A172 (cell line): ENCODE data around the gene SEC62. TPM values are rescaled to one million over a fixed set of nuclear protein-coding genes. Genes with fewer than 3 reads are reported as not detected.

Experiments
- total RNA-seq: library from RNA; depleted of rRNA; stranded (reverse); fragments of >200 nt; shearing (Covaris generic); gene quantifications from 2 replicates; pipeline ENCODE4 v1.2.3, GENCODE V29; 2014; rRNA removed

Gene SEC62
- total RNA-seq, 1 experiment from 2014 or later: 37.2 TPM

Other genes starting within 250 kb of the SEC62 start
- 145 and 302 TPM in 2 replicates for gene TERC, start 201.7 kb upstream of the SEC62 start, total RNA-seq
- 2.9 and 3.3 TPM in 2 replicates for gene ACTRT3, start 197.2 kb upstream of the SEC62 start, total RNA-seq
- gene MYNN, start 193.4 kb upstream of the SEC62 start, total RNA-seq: 24.0 and 30.9 TPM in 2 replicates
- not detected in 2 replicates for gene LRRIQ4, start 153.9 kb upstream of the SEC62 start, total RNA-seq
- not detected in 2 replicates for gene LRRC34, start 153.9 kb upstream of the SEC62 start, total RNA-seq
- gene LRRC31, start 96.9 kb upstream of the SEC62 start, total RNA-seq: not detected in 2 replicates
- gene SAMD7, start 55.2 kb upstream of the SEC62 start, total RNA-seq: not detected in 2 replicates
- gene GPR160, start 71.2 kb downstream of the SEC62 start, total RNA-seq: 1.9 and 2.7 TPM in 2 replicates
- gene PHC3, start 214.9 kb downstream of the SEC62 start, total RNA-seq: 18.5 and 19.8 TPM in 2 replicates